ENCODE data around the gene MYOCD.
"Not testable (repeated sequence)": the region's sequence is repeated elsewhere in the genome, so short reads cannot be mapped to it uniquely, and the experiment has no call there.

Gene MYOCD

GRCh38 chr17:12665263-12666210, at the start of gene MYOCD:
MYOCD (plus strand) TSS chr17:12665890; CDS start chr17:12666189, 299 bp downstream.
- DNase-seq, result no peak

- DNase-seq, result no peak
Measured at GRCh38 chr17:12616161-12616560, 49.5 kb upstream of the MYOCD start.

GRCh38 chr17:12618557-12618956, 47.1 kb upstream of the MYOCD start:
- no peak for DNase-seq

- DNase-seq, result no peak
Measured at GRCh38 chr17:12619459-12620199, 46.1 kb upstream of the MYOCD start.

GRCh38 chr17:12620200-12620720, 45.4 kb upstream of the MYOCD start:
- DNase-seq, result no peak

- DNase-seq, result no peak
Measured at GRCh38 chr17:12622726-12623125, 43.0 kb upstream of the MYOCD start.

- no peak for DNase-seq
Measured at GRCh38 chr17:12623220-12623848, 42.4 kb upstream of the MYOCD start.

- DNase-seq, result no peak
Measured at GRCh38 chr17:12624211-12624610, 41.5 kb upstream of the MYOCD start.

- no peak for DNase-seq
Measured at GRCh38 chr17:12625092-12625491, 40.6 kb upstream of the MYOCD start.

- DNase-seq, result no peak
Measured at GRCh38 chr17:12627177-12627629, 38.5 kb upstream of the MYOCD start.

GRCh38 chr17:12627781-12628451, 37.8 kb upstream of the MYOCD start:
- no peak for DNase-seq

- DNase-seq, result no peak
Measured at GRCh38 chr17:12631076-12631475, 34.6 kb upstream of the MYOCD start.

- DNase-seq, result no peak
Measured at GRCh38 chr17:12632785-12633184, 32.9 kb upstream of the MYOCD start.

- DNase-seq, result no peak
Measured at GRCh38 chr17:12634789-12635414, 30.8 kb upstream of the MYOCD start.

GRCh38 chr17:12635996-12636395, 29.7 kb upstream of the MYOCD start:
- DNase-seq, result not testable (repeated sequence)

GRCh38 chr17:12637015-12637414, 28.7 kb upstream of the MYOCD start:
- DNase-seq, result no peak

- DNase-seq, result no peak
Measured at GRCh38 chr17:12637745-12638651, 27.7 kb upstream of the MYOCD start.

- no peak for DNase-seq
Measured at GRCh38 chr17:12640364-12640763, 25.3 kb upstream of the MYOCD start.

- DNase-seq, result no peak
Measured at GRCh38 chr17:12641084-12641483, 24.6 kb upstream of the MYOCD start.

- DNase-seq, result no peak
Measured at GRCh38 chr17:12642034-12642433, 23.7 kb upstream of the MYOCD start.

GRCh38 chr17:12643822-12644221, 21.9 kb upstream of the MYOCD start:
- DNase-seq, result no peak
